A673 (cell line): Measurements from ENCODE around the gene GPX4. TPM values are rescaled to one million over a fixed set of nuclear protein-coding genes. Genes with fewer than 3 reads are reported as not detected.
A peak's percentile ranks its signal among the peaks of the same experiment; 100 is the strongest.

Source experiments
- BruUV-seq: library from RNA; stranded (reverse); fragments of 400-500 nt; replicated peaks from 2 replicates; lab custom pipeline; 2021; lab: Mats Ljungman, UMichigan
- CTCF ChIA-PET: fragments of 300-600 bp; sonication (Branson Sonifier 250); formaldehyde crosslinking; loops from one replicate; lab custom pipeline; 2022; ENCODE audit warnings: antibody characterized with exemption; lab: Charles Lee
- POLR2A ChIA-PET: fragments of 300-600 bp; sonication (Branson Sonifier 250); formaldehyde crosslinking; loops from one replicate; lab custom pipeline; 2022; ENCODE audit warnings: antibody characterized with exemption; ENCODE audit not compliant: low non-redundant PET; lab: Charles Lee
- DNase-seq: peaks from one replicate; pipeline ENCODE4 v3.0.0-alpha.2; 2015; ENCODE audit warnings: low spot score
- H3K27ac ChIP-seq: fragments of 200-600 bp; sonication (generic); 2 replicates; pipeline ENCODE4 v1.5.1; 2016; ENCODE audit warnings: mixed run types, low read depth, mild to moderate bottlenecking, mixed read lengths, antibody characterized with exemption, low read length; ENCODE audit not compliant: poor library complexity, severe bottlenecking
- H3K27me3 ChIP-seq: fragments of 200-600 bp; sonication (generic); replicated peaks from 2 replicates; pipeline ENCODE4 v1.6.1; 2017; ENCODE audit warnings: mixed run types, low read depth, mild to moderate bottlenecking, mixed read lengths, antibody characterized with exemption, low read length; ENCODE audit not compliant: insufficient read depth, poor library complexity
- H3K36me3 ChIP-seq: fragments of 200-600 bp; sonication (generic); 2 replicates; pipeline ENCODE4 v1.6.1; 2016; ENCODE audit warnings: mixed run types, mild to moderate bottlenecking, mixed read lengths, antibody characterized with exemption, low read length; ENCODE audit not compliant: insufficient read depth, poor library complexity, severe bottlenecking
- H3K4me1 ChIP-seq: fragments of 200-600 bp; sonication (generic); 2 replicates; pipeline ENCODE4 v1.6.1; 2017; ENCODE audit warnings: mixed run types, mild to moderate bottlenecking, mixed read lengths, antibody characterized with exemption, low read length; ENCODE audit not compliant: insufficient read depth, poor library complexity, severe bottlenecking
- H3K4me3 ChIP-seq: fragments of 200-600 bp; sonication (generic); 2 replicates; pipeline ENCODE4 v1.5.1; 2016; ENCODE audit warnings: low read depth, mixed run types, mild to moderate bottlenecking, mixed read lengths, low read length; ENCODE audit not compliant: poor library complexity, severe bottlenecking
- H3K9me3 ChIP-seq: fragments of 200-600 bp; sonication (generic); 2 replicates; pipeline ENCODE4 v1.6.1; 2016; ENCODE audit warnings: mixed run types, low read depth, mild to moderate bottlenecking, mixed read lengths, antibody characterized with exemption, low read length; ENCODE audit not compliant: poor library complexity, severe bottlenecking
- EZH2 ChIP-seq: fragments of 200-600 bp; sonication (generic); IDR thresholded peaks from 2 replicates; pipeline ENCODE4 v1.6.1; 2017; ENCODE audit warnings: borderline replicate concordance, low read depth, mild to moderate bottlenecking, mixed read lengths, antibody characterized with exemption, low read length; ENCODE audit not compliant: poor library complexity, severe bottlenecking
- intact Hi-C: fragments of 100-400 bp; cut with micrococcal nuclease; formaldehyde crosslinking; loops from one replicate; pipeline ENCODE4 v1.10.0; 2022; ENCODE audit not compliant: unreplicated experiment
- total RNA-seq: library from RNA; stranded (reverse); gene quantifications from 2 replicates; pipeline ENCODE4 v1.2.3, GENCODE V29; 2021
- TF ChIP-seq, protein P1 (sequence below): fragments of 300-800, 200-600 bp; sonication (generic); conservative IDR thresholded peaks from 2 replicates; pipeline ENCODE4 v1.5.1; 2017; ENCODE audit warnings: low read depth, mild to moderate bottlenecking, antibody characterized with exemption, low read length, moderate library complexity, mixed read lengths

The GPX4 gene
- total RNA-seq, 1 experiment from 2014 or later = 368 TPM

DNA sequence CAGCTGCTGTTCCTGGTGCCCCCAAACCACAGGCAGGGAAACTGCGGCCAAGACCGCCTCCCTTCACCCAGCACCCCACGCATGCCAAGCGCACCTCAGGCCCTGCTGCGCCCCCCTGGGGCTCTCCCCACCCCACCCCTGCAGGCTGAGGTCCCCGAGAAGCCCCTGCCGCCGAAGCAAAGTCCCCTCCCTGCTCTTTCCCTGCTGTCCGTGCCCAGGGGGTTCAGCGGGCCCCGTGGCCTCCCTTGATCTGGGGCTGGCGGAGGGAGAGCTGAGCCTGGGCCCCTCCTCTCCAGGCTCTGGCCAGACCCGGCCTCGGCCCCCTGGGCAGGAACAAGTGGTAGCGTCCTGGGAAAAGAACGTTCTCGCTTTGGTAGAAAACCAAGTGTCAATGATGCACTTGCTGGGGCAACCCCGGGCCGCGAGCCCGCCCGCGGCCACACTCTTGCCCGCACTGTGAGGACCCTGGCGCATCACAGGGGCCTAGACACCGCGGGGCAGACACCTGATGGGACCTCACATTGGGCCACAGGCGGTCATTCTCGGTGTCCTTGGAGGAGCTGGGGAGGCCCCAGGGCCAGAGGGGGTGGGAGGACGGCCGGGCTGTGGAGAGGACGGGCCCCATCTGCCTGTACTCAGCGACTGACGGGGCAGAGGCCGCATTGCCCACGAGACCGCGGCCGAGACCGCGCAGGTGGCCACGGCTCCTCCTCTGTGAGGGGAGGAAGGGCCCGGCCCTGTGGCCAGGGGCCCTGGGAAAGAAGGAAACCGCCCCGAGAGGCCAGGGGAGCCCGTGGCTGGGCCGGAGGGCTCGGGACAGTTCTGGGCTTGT is 29.0 kb downstream of the GPX4 start:
- Histone ChIP-seq H3K27ac (peak overlapping the region; percentile 87), H3K4me1 (peaks cover 18% of the 10 kb centered on the region), H3K4me3 (peak overlapping the region; percentile 49), H3K27me3 (no peaks in the 10 kb centered on the region), H3K36me3 (no peaks in the 10 kb centered on the region), H3K9me3 (no peaks in the 10 kb centered on the region)
- POLR2A ChIA-PET = interaction anchor here (0.6 kb wide), 1 partner anchor 39 kb away, joined by 6 read pairs; no protein-coding TSS in a partner anchor
- intact Hi-C loops = no loop called here
- CTCF ChIA-PET = interaction anchor here (0.5 to 0.6 kb wide), 3 partner anchors 58 to 88 kb away, joined by 3 to 8 read pairs (median 3); no protein-coding TSS in a partner anchor
- BruUV-seq = no TSS peak
- no peak for TF ChIP-seq EZH2
- TF ChIP-seq, protein P1, sequence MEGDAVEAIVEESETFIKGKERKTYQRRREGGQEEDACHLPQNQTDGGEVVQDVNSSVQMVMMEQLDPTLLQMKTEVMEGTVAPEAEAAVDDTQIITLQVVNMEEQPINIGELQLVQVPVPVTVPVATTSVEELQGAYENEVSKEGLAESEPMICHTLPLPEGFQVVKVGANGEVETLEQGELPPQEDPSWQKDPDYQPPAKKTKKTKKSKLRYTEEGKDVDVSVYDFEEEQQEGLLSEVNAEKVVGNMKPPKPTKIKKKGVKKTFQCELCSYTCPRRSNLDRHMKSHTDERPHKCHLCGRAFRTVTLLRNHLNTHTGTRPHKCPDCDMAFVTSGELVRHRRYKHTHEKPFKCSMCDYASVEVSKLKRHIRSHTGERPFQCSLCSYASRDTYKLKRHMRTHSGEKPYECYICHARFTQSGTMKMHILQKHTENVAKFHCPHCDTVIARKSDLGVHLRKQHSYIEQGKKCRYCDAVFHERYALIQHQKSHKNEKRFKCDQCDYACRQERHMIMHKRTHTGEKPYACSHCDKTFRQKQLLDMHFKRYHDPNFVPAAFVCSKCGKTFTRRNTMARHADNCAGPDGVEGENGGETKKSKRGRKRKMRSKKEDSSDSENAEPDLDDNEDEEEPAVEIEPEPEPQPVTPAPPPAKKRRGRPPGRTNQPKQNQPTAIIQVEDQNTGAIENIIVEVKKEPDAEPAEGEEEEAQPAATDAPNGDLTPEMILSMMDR = no peak
- DNase-seq = no peak

DNA sequence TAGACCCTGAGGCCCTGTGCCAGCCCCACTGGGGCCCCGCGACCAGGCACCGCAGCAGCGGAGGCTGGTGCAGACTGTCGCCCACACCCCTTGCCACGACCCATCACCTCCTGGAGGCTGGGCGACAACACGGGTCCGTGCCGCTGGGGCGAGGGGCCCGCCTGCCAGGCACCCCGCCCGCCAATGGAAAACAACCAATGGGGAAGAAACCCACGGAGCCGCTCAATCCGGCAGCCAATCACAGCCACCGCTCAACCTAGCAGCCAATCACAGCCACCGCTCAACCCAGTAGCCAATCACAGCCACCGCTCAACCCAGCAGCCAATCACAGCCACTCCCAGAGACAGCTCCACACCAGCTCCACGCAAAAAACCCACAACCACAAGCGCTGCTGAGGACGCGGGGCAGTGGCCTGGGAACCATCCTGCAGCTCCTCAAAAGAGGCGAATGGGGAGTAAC is 29.7 kb downstream of the GPX4 start:
- DNase-seq = peak; percentile 47
- POLR2A ChIA-PET = no interaction called here
- H3K27ac ChIP-seq = no peak overlapping the region
- peaks cover 18% of the 10 kb centered on the region for H3K4me1 ChIP-seq
- intact Hi-C loops = no loop called here
- no peak overlapping the region for H3K4me3 ChIP-seq
- TF ChIP-seq, protein P1 = no peak
- no peak for TF ChIP-seq EZH2
- H3K9me3 ChIP-seq = no peaks in the 10 kb centered on the region
- no peaks in the 10 kb centered on the region for H3K27me3 ChIP-seq
- no TSS peak for BruUV-seq
- H3K36me3 ChIP-seq = no peaks in the 10 kb centered on the region
- CTCF ChIA-PET = interaction anchor here (0.6 kb wide), 1 partner anchor 57 kb away, joined by 8 read pairs; no protein-coding TSS in a partner anchor

DNA sequence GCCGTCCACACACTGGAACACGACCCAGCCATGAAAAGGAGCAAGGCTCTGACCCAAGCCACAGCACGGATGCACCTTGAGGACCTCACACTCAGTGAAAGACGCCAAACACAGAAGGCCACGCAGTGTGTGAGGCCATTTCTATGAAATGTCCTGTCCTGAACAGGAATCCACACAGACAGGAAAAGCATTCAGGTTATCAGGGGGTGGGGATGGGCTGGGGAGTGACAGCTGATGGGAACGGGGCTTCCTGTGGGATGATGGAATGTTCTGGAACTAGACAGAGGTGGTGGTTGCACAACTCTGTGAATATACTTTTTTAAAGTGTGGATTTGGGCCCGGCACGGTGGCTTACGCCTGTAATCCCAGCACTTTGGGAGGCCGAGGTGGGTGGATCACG is 30.6 kb downstream of the GPX4 start:
- H3K27ac ChIP-seq = no peak overlapping the region
- no peak overlapping the region for H3K4me3 ChIP-seq
- ChIA-PET CTCF (no interaction called here), POLR2A (interaction anchor here (0.7 kb wide), 2 partner anchors 11 to 1101 kb away, joined by 3 to 4 read pairs; no protein-coding TSS in a partner anchor)
- peaks cover 18% of the 10 kb centered on the region for H3K4me1 ChIP-seq
- no TSS peak for BruUV-seq
- H3K9me3 ChIP-seq = no peaks in the 10 kb centered on the region
- no peak for DNase-seq
- no peaks in the 10 kb centered on the region for H3K27me3 ChIP-seq
- TF ChIP-seq, protein P1 = no peak
- TF ChIP-seq EZH2 = no peak
- H3K36me3 ChIP-seq = no peaks in the 10 kb centered on the region
- intact Hi-C loops = no loop called here
